CD4-positive, alpha-beta T cell (primary cell): ENCODE measurements around the gene KPTN. TPM values are rescaled to one million over a fixed set of nuclear protein-coding genes. Genes with fewer than 3 reads are reported as not detected.
A peak's percentile ranks its signal among the peaks of the same experiment; 100 is the strongest.

Experiments used
- ATAC-seq: fragments of 200-7000 bp; cut with Tn5 transposase; one replicate; pipeline ENCODE4 v1.10.0; 2022; ENCODE audit warnings: mild to moderate bottlenecking; ENCODE audit not compliant: poor library complexity
- CTCF ChIA-PET: fragments of 350-600 bp; sonication (Branson Sonifier 250); formaldehyde crosslinking; loops from one replicate; lab custom pipeline; 2021; ENCODE audit warnings: antibody characterized with exemption, inconsistent platforms; lab: Charles Lee
- POLR2A ChIA-PET: fragments of 350-600 bp; sonication (Branson Sonifier 250); formaldehyde crosslinking; loops from one replicate; lab custom pipeline; 2021; ENCODE audit warnings: antibody characterized with exemption, inconsistent platforms; lab: Charles Lee
- DNase-seq, 14 experiments: peaks; one replicate each; pipeline ENCODE4 v3.0.0-alpha.2; 2013 to 2020; ENCODE audit warnings: mixed read lengths in 2 of 14
- H3K27ac ChIP-seq, 2 donors: one replicate each; pipeline versions ENCODE4 v1.5.1 to v1.7.0; 2013; ENCODE audit warnings: low read length in 2 of 2, low read depth in 1 of 2, mild to moderate bottlenecking in 1 of 2
- H3K27me3 ChIP-seq, 2 experiments: 1 replicate in 1 of 2; 2 replicates in 1 of 2; pipeline versions ENCODE4 v1.6.1 to v1.7.0; 2013; ENCODE audit warnings: low read length in 2 of 2, control low read depth in 1 of 2, mild to moderate bottlenecking in 1 of 2, moderate library complexity in 1 of 2; ENCODE audit not compliant: insufficient read depth in 2 of 2, control insufficient read depth in 1 of 2
- H3K36me3 ChIP-seq: one replicate; pipeline ENCODE4 v1.6.1; 2013; ENCODE audit warnings: low read length, control low read depth; ENCODE audit not compliant: insufficient read depth
- H3K4me1 ChIP-seq: one replicate; pipeline ENCODE4 v1.6.1; 2013; ENCODE audit warnings: low read length, control low read depth; ENCODE audit not compliant: insufficient read depth
- H3K4me3 ChIP-seq: one replicate; pipeline ENCODE4 v1.5.1; 2013; ENCODE audit warnings: mild to moderate bottlenecking, low read length, moderate library complexity
- H3K9me3 ChIP-seq, 2 experiments: 1 replicate in 1 of 2; 2 replicates in 1 of 2; pipeline versions ENCODE4 v1.6.1 to v1.7.0; 2013; ENCODE audit warnings: low read length in 2 of 2, mild to moderate bottlenecking in 2 of 2, control low read depth in 1 of 2, moderate library complexity in 1 of 2; ENCODE audit not compliant: control insufficient read depth in 1 of 2, insufficient read depth in 1 of 2
- H3K27ac Mint-ChIP-seq: one replicate; pipeline ENCODE4 v1.8.0; 2020; ENCODE audit warnings: mixed read lengths
- H3K27me3 Mint-ChIP-seq: one replicate; pipeline ENCODE4 v1.8.0; 2021; ENCODE audit warnings: mixed read lengths
- H3K36me3 Mint-ChIP-seq: one replicate; pipeline ENCODE4 v1.8.0; 2021; ENCODE audit warnings: low read depth, mixed read lengths
- H3K4me1 Mint-ChIP-seq: one replicate; pipeline ENCODE4 v1.8.0; 2021; ENCODE audit warnings: low read depth, mixed read lengths
- H3K4me3 Mint-ChIP-seq: one replicate; pipeline ENCODE4 v1.8.0; 2020; ENCODE audit warnings: mild to moderate bottlenecking, mixed read lengths
- H3K9me3 Mint-ChIP-seq: one replicate; pipeline ENCODE4 v1.8.0; 2020; ENCODE audit warnings: mixed read lengths
- intact Hi-C, 2 experiments: fragments of 100-400 bp; cut with DNase I in 1 of 2; cut with micrococcal nuclease in 1 of 2; formaldehyde crosslinking; loops; one replicate each; pipeline versions ENCODE4 v1.15.1 to v1.9.0; 2023 to 2025; cut with DNase I, micrococcal nuclease
- total RNA-seq, 174 experiments: library from RNA in 2 of 174; stranded (reverse) in 2 of 174; gene quantifications; one replicate each; pipeline ENCODE4 v1.2.3 and lab custom pipeline; 2021 to 2026
- TF ChIP-seq, protein P1 (sequence below): fragments of 200-600 bp; IDR thresholded peaks from one replicate; pipeline ENCODE4 v1.8.0; 2022; ENCODE audit warnings: antibody characterized with exemption, mild to moderate bottlenecking

Gene KPTN
- total RNA-seq, 2 experiments from 2014 or later = 3.6 to 4.5 TPM

DNA sequence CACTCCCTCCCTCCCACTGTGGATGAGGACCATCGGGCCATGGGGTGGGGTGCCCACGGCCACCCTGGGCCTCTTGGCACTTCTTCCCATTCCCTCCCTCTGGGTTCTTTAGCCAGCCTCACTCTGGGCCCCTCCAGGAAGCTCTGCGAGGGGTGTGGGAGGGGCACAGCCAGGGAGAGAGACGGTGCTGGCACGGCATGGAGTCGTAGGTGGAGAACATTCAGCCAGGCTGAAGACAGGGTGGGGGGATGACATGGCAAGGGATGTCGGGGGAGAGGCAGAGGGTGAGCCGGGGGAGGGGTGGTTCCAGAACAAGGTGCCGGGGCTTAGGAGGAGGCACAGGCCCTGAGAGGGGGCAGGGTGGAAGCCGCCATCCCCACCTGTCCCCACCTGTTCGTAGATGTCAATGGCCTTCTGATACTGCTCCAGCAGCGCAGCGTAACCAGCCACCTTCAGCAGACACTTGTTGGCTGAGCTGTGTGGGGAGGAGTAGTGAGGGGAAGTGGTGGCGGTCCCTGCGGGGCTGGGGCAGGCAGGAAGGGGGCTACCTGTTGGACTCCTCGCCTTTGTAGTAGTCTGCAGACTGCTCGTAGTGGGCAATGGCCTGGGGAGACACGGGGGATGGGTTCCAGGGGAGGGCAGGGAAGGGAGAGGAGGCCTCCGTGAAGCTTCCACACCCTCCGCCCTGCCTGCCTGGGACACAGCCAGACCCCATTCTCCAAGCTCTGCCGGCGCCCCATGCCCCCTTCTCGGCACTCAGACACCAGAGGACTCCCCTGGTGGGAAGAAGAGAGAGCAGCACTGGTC, 8.8 kb upstream of the KPTN start:
- intact Hi-C loops = no loop called here
- TF ChIP-seq, protein P1, sequence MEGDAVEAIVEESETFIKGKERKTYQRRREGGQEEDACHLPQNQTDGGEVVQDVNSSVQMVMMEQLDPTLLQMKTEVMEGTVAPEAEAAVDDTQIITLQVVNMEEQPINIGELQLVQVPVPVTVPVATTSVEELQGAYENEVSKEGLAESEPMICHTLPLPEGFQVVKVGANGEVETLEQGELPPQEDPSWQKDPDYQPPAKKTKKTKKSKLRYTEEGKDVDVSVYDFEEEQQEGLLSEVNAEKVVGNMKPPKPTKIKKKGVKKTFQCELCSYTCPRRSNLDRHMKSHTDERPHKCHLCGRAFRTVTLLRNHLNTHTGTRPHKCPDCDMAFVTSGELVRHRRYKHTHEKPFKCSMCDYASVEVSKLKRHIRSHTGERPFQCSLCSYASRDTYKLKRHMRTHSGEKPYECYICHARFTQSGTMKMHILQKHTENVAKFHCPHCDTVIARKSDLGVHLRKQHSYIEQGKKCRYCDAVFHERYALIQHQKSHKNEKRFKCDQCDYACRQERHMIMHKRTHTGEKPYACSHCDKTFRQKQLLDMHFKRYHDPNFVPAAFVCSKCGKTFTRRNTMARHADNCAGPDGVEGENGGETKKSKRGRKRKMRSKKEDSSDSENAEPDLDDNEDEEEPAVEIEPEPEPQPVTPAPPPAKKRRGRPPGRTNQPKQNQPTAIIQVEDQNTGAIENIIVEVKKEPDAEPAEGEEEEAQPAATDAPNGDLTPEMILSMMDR = no peak
- Mint-ChIP-seq H3K4me1 (peaks cover 10% of the 10 kb centered on the region), H3K4me3 (no peak overlapping the region), H3K36me3 (peaks cover 70% of the 10 kb centered on the region), H3K27ac (peak overlapping the region; percentile 61), H3K27me3 (no peaks in the 10 kb centered on the region), H3K9me3 (no peaks in the 10 kb centered on the region)
- Histone ChIP-seq H3K27me3 (no peaks in the 10 kb centered on the region), H3K4me3 (no peak overlapping the region), H3K4me1 (peaks cover 2% of the 10 kb centered on the region), H3K9me3 (no peaks in the 10 kb centered on the region), H3K27ac (no peak overlapping the region), H3K36me3 (peaks cover 77% of the 10 kb centered on the region)
- DNase-seq = no peak
- no peak for ATAC-seq
- POLR2A ChIA-PET = no interaction called here
- CTCF ChIA-PET = no interaction called here

DNA sequence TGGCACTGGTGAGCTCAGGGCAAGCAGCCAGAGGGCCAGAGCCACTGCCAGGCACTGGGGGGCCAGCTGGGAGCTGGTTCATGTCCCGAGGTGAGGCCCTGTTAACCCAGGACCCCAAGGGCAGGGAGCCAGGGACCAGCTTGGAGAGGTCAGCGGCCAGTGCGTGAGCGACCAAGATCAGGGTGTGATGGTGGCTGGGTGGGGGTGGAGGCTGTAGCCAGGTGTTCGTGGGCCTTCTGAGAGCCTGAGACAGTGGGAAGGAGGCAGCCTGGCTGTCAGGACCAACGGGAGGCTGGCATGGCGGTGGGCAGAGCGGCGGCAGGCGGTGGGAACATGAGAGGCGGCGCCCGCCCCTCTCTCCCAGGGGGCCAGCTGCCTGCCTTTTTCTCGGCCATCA, 8.1 kb upstream of the KPTN start:
- CTCF ChIA-PET = no interaction called here
- peaks cover 68% of the 10 kb centered on the region for H3K36me3 Mint-ChIP-seq
- DNase-seq (no peak), ATAC-seq (no peak)
- H3K9me3 ChIP-seq = no peaks in the 10 kb centered on the region
- H3K9me3 Mint-ChIP-seq = no peaks in the 10 kb centered on the region
- intact Hi-C loops = no loop called here
- peaks cover 14% of the 10 kb centered on the region for H3K4me1 Mint-ChIP-seq
- H3K27me3 Mint-ChIP-seq = no peaks in the 10 kb centered on the region
- no peak overlapping the region for H3K4me3 Mint-ChIP-seq
- H3K27me3 ChIP-seq = no peaks in the 10 kb centered on the region
- peaks cover 72% of the 10 kb centered on the region for H3K36me3 ChIP-seq
- POLR2A ChIA-PET = no interaction called here
- H3K27ac ChIP-seq = no peak overlapping the region
- no peak overlapping the region for H3K27ac Mint-ChIP-seq
- TF ChIP-seq, protein P1 = no peak
- H3K4me3 ChIP-seq = no peak overlapping the region
- H3K4me1 ChIP-seq = peaks cover 8% of the 10 kb centered on the region

DNA sequence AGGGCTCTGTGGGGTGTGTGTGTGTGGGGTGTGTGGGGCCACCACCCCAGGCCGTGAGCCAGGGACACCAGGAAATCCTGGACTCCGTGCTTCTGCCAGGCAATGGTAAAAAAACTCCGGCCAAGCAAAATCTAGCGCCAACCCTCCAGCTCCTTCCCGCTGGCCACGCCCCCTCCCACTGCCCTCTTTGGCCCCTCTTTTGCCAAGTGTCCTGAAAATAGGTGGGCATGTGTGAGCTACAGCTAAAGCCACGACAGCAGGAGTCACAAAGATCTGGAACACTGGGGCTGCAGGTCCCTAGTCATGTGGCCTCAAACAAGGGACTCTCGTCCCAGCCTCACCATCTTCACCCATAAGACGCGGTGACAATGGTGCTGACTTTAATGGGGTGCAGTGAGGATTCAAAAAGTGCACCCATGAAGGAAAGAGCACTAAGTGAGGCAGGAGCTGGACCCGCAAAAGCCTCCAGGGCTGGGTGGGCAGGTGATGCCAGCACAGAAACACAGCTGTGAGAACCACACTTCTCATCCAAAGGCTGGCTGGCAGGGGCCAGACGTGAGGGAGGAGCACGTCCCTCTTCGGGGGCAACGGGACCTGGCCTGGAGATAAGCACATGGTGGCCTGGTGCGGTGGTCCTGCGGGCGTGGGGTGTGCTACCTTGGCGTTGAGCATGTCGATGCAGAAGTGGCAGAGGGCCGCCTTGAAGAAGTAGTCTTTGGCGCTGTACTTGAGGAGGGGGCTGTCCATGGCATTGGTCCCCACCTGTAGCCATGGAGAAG, 7.5 kb upstream of the KPTN start:
- no peak overlapping the region for H3K4me3 ChIP-seq
- TF ChIP-seq, protein P1 = no peak
- Mint-ChIP-seq H3K9me3 (no peaks in the 10 kb centered on the region), H3K27me3 (no peaks in the 10 kb centered on the region), H3K4me3 (no peak overlapping the region), H3K4me1 (peaks cover 15% of the 10 kb centered on the region), H3K27ac (no peak overlapping the region), H3K36me3 (peaks cover 66% of the 10 kb centered on the region)
- no peaks in the 10 kb centered on the region for H3K27me3 ChIP-seq
- no peaks in the 10 kb centered on the region for H3K9me3 ChIP-seq
- intact Hi-C loops = no loop called here
- ATAC-seq (no peak), DNase-seq (no peak)
- CTCF ChIA-PET = no interaction called here
- H3K27ac ChIP-seq = no peak overlapping the region
- peaks cover 66% of the 10 kb centered on the region for H3K36me3 ChIP-seq
- POLR2A ChIA-PET = no interaction called here
- H3K4me1 ChIP-seq = peaks cover 10% of the 10 kb centered on the region
